HCT116 (cell line): ENCODE measurements around the gene TGFBR3. TPM values are rescaled to one million over a fixed set of nuclear protein-coding genes. Genes with fewer than 3 reads are reported as not detected.

ENCODE experiments used
- ATAC-seq: fragments of 200-7000 bp; cut with Tn5 transposase; 2 replicates; pipeline ENCODE4 v1.9.1; 2020; ENCODE audit warnings: mild to moderate bottlenecking, moderate library complexity
- BruUV-seq: library from RNA; stranded (reverse); fragments of 400-500 nt; replicated peaks from 2 replicates; lab custom pipeline; 2021; lab: Mats Ljungman, UMichigan
- CTCF ChIA-PET: fragments of 300-600 bp; sonication (Branson Sonifier 250); formaldehyde crosslinking; loops from one replicate; lab custom pipeline; 2021; ENCODE audit warnings: antibody characterized with exemption; lab: Charles Lee
- POLR2A ChIA-PET: fragments of 300-600, 350-600 bp; sonication (Branson Sonifier 250); formaldehyde crosslinking; loops from one replicate; lab custom pipeline; 2021; ENCODE audit warnings: antibody characterized with exemption; lab: Charles Lee
- RAD21 ChIA-PET, 2 experiments: fragments of 300-600 bp; sonication (Branson Sonifier 250); formaldehyde crosslinking; loops; one replicate each; lab custom pipeline; 2023; ENCODE audit warnings: low total read pairs in 2 of 2; ENCODE audit not compliant: uncharacterized antibody in 2 of 2, unreplicated experiment in 2 of 2, low non-redundant PET in 1 of 2; lab: Charles Lee
- DNase-seq: peaks from one replicate; pipeline ENCODE4 v3.0.0-alpha.2; 2010; ENCODE audit warnings: low read depth, low spot score
- H2AFZ ChIP-seq: fragments of 200-600 bp; shearing (Covaris generic), sonication (generic); 2 replicates; pipeline ENCODE4 v1.6.1; 2017; ENCODE audit warnings: low read depth, mixed run types, mixed read lengths, antibody characterized with exemption, low read length; ENCODE audit not compliant: poor library complexity, severe bottlenecking
- H3K27ac ChIP-seq: 2 replicates; pipeline ENCODE4 v1.5.1; 2012; ENCODE audit warnings: low read depth, low read length
- H3K27me3 ChIP-seq: fragments of 200-600 bp; sonication (generic); 2 replicates; pipeline ENCODE4 v1.6.1; 2016; ENCODE audit warnings: mixed run types, low read length, mixed read lengths; ENCODE audit not compliant: insufficient read depth
- H3K36me3 ChIP-seq, 2 experiments: fragments of 200-500 bp in 1 of 2; fragments of 200-600 bp in 1 of 2; sonication (Bioruptor generic) in 1 of 2; sonication (generic) in 1 of 2; 2 replicates each; pipeline versions ENCODE4 v1.5.1 to v1.6.1; 2014 to 2016; ENCODE audit warnings: low read length in 2 of 2, inconsistent platforms in 1 of 2, mixed read lengths in 1 of 2, mixed run types in 1 of 2; ENCODE audit not compliant: insufficient read depth in 2 of 2, control insufficient read depth in 1 of 2
- H3K4me1 ChIP-seq, 2 experiments: fragments of 200-600 bp in 1 of 2; sonication (generic) in 1 of 2; 2 replicates each; pipeline versions ENCODE4 v1.5.1 to v1.6.1; 2012 to 2017; ENCODE audit warnings: low read length in 2 of 2, inconsistent platforms in 1 of 2, mild to moderate bottlenecking in 1 of 2, mixed read lengths in 1 of 2, mixed run types in 1 of 2, moderate library complexity in 1 of 2; ENCODE audit not compliant: insufficient read depth in 2 of 2, control insufficient read depth in 1 of 2
- H3K4me2 ChIP-seq: fragments of 200-600 bp; sonication (generic); 2 replicates; pipeline ENCODE4 v1.6.1; 2017; ENCODE audit warnings: mixed run types, low read length, mixed read lengths
- H3K4me3 ChIP-seq, 2 experiments: fragments of 200-600 bp in 1 of 2; sonication (generic) in 1 of 2; replicated peaks in 1 of 2; 2 replicates each; pipeline ENCODE4 v1.5.1; 2011 to 2016; ENCODE audit warnings: low read length in 2 of 2, control low read depth in 1 of 2, low read depth in 1 of 2, mild to moderate bottlenecking in 1 of 2, mixed read lengths in 1 of 2, mixed run types in 1 of 2
- H3K79me2 ChIP-seq: fragments of 200-600 bp; sonication (generic); 2 replicates; pipeline ENCODE4 v1.6.1; 2017; ENCODE audit warnings: mild to moderate bottlenecking, mixed run types, low read length, moderate library complexity, mixed read lengths; ENCODE audit not compliant: insufficient read depth
- H3K9ac ChIP-seq: fragments of 200-600 bp; sonication (generic); 2 replicates; pipeline ENCODE4 v1.6.1; 2016; ENCODE audit warnings: low read length, mixed read lengths
- H3K9me2 ChIP-seq: fragments of 200-600 bp; sonication (generic), shearing (Covaris generic); 2 replicates; pipeline ENCODE4 v1.6.1; 2017; ENCODE audit warnings: mixed run types, mild to moderate bottlenecking, moderate library complexity; ENCODE audit not compliant: insufficient read depth
- H3K9me3 ChIP-seq, 2 experiments: fragments of 200-500 bp in 1 of 2; fragments of 200-600 bp in 1 of 2; sonication (Bioruptor generic) in 1 of 2; sonication (generic) in 1 of 2; 2 replicates each; pipeline ENCODE4 v1.6.1; 2014 to 2017; ENCODE audit warnings: low read length in 2 of 2, mixed read lengths in 2 of 2, inconsistent platforms in 1 of 2, low read depth in 1 of 2, mild to moderate bottlenecking in 1 of 2, mixed run types in 1 of 2, moderate library complexity in 1 of 2; ENCODE audit not compliant: control insufficient read depth in 1 of 2, insufficient read depth in 1 of 2
- H4K20me1 ChIP-seq: fragments of 200-600 bp; sonication (generic), shearing (Covaris generic); 2 replicates; pipeline ENCODE4 v1.6.1; 2017; ENCODE audit warnings: mixed run types, mild to moderate bottlenecking, moderate library complexity; ENCODE audit not compliant: insufficient read depth
- ATF3 ChIP-seq: IDR thresholded peaks from 2 replicates; pipeline ENCODE4 v1.6.1; 2012
- EZH2 ChIP-seq: fragments of 200-600 bp; sonication (generic); IDR thresholded peaks from 2 replicates; pipeline ENCODE4 v1.6.1; 2017; ENCODE audit warnings: antibody characterized with exemption, mixed run types
- FOSL1 ChIP-seq: IDR thresholded peaks from 2 replicates; pipeline ENCODE4 v1.6.1; 2012; ENCODE audit warnings: low read depth
- MAX ChIP-seq: IDR thresholded peaks from 2 replicates; pipeline ENCODE4 v1.6.1; 2012
- SIN3A ChIP-seq: IDR thresholded peaks from 2 replicates; pipeline ENCODE4 v1.6.1; 2012; ENCODE audit warnings: low read depth
- ZBTB33 ChIP-seq: IDR thresholded peaks from 2 replicates; pipeline ENCODE4 v1.6.1; 2011; ENCODE audit warnings: mild to moderate bottlenecking, low read length, moderate library complexity; ENCODE audit not compliant: insufficient replicate concordance; ENCODE audit errors: extremely low read depth
- ZNF274 ChIP-seq: fragments of 200-500 bp; sonication (Bioruptor generic); IDR thresholded peaks from 2 replicates; pipeline ENCODE4 v1.6.1; 2014; ENCODE audit warnings: mild to moderate bottlenecking, low read depth, low read length, inconsistent platforms
- intact Hi-C: fragments of 100-400 bp; cut with micrococcal nuclease; formaldehyde crosslinking; loops from 2 replicates; pipeline ENCODE4 v1.10.0; 2022
- total RNA-seq: library from RNA; stranded (reverse); gene quantifications from one replicate; pipeline ENCODE4 v1.2.1, GENCODE V29; 2021; ENCODE audit not compliant: unreplicated experiment

Gene TGFBR3
- total RNA-seq, 1 experiment from 2014 or later: 7.1 TPM

GRCh38 chr1:91851130-91852010 lies 34.6 kb downstream of the TGFBR3 start:
- no peaks in the 10 kb centered on the region for H3K4me1 ChIP-seq
- TF ChIP-seq SIN3A: no peak
- TF ChIP-seq FOSL1: no peak
- no peak for TF ChIP-seq EZH2
- no peak for TF ChIP-seq ZBTB33
- TF ChIP-seq MAX: no peak
- TF ChIP-seq ZNF274: no peak
- TF ChIP-seq ATF3: no peak
- TF ChIP-seq, all 23 proteins: peak for 0
- ATAC-seq (no peak), DNase-seq (no peak)
- H3K79me2 ChIP-seq: no peaks in the 10 kb centered on the region
- no peak overlapping the region for H2AFZ ChIP-seq
- H4K20me1 ChIP-seq: no peaks in the 10 kb centered on the region
- intact Hi-C loops: no loop called here
- no peak overlapping the region for H3K4me3 ChIP-seq
- ChIA-PET RAD21 (no interaction called here), CTCF (no interaction called here), POLR2A (no interaction called here)
- H3K9me3 ChIP-seq: no peaks in the 10 kb centered on the region
- BruUV-seq: no TSS peak
- H3K9me2 ChIP-seq: no peaks in the 10 kb centered on the region
- H3K27ac ChIP-seq: no peak overlapping the region
- H3K36me3 ChIP-seq: no peaks in the 10 kb centered on the region
- no peak overlapping the region for H3K9ac ChIP-seq
- no peaks in the 10 kb centered on the region for H3K27me3 ChIP-seq
- no peak overlapping the region for H3K4me2 ChIP-seq
